Thyroid gland (tissue), 4 donors: ENCODE data around the gene GPC5. TPM values are rescaled to one million over a fixed set of nuclear protein-coding genes. Genes with fewer than 3 reads are reported as not detected.

Experiments used
- DNase-seq, 2 donors: peaks; one replicate each; pipeline ENCODE4 v3.0.0-alpha.2; 2019
- H3K27ac ChIP-seq, 3 donors: fragments of 200-600 bp; sonication (generic); 1 replicate in 2 of 3; 2 replicates in 1 of 3; pipeline ENCODE4 v1.5.1; 2016 to 2019; ENCODE audit warnings: mild to moderate bottlenecking in 1 of 3, moderate library complexity in 1 of 3
- H3K27me3 ChIP-seq: fragments of 200-600 bp; sonication (generic); one replicate; pipeline ENCODE4 v1.5.1; 2019
- H3K36me3 ChIP-seq, 2 donors: fragments of 200-600 bp; sonication (generic); one replicate each; pipeline ENCODE4 v1.5.1; 2016 to 2019
- H3K4me1 ChIP-seq, 2 donors: fragments of 200-600 bp; sonication (generic); one replicate each; pipeline ENCODE4 v1.5.1; 2017 to 2019
- H3K4me3 ChIP-seq, 3 donors: fragments of 200-600 bp; sonication (generic); replicated peaks in 1 of 3; 1 replicate in 2 of 3; 2 replicates in 1 of 3; pipeline ENCODE4 v1.5.1; 2016; ENCODE audit warnings: mild to moderate bottlenecking in 1 of 3
- H3K9me3 ChIP-seq: fragments of 200-600 bp; sonication (generic); one replicate; pipeline ENCODE4 v1.5.1; 2017
- CTCF ChIP-seq, 6 experiments: fragments of 200-600 bp in 3 of 6; fragments of 450-650 bp in 3 of 6; sonication (generic) in 3 of 6; IDR thresholded peaks; one replicate each; pipeline ENCODE4 v1.5.1; 2016 to 2019; ENCODE audit warnings: antibody characterized with exemption in 6 of 6, mild to moderate bottlenecking in 2 of 6, inconsistent platforms in 1 of 6, moderate library complexity in 1 of 6
- POLR2A ChIP-seq, 2 donors: fragments of 450-650 bp; IDR thresholded peaks; one replicate each; pipeline ENCODE4 v1.6.1; 2017; ENCODE audit warnings: antibody characterized with exemption in 2 of 2, mild to moderate bottlenecking in 2 of 2, moderate library complexity in 1 of 2
- WGBS, 2 donors: methylation state at CpG; one replicate each; pipeline ENCODE4 v1.1.5; 2017; 5-methylcytosine and 5-hydroxymethylcytosine counted together
- intact Hi-C: fragments of 100-400 bp; cut with DNase I; formaldehyde crosslinking; loops from one replicate; pipeline ENCODE4 v1.15.1; 2023
- total RNA-seq, 4 donors: library from RNA; depleted of rRNA; stranded (reverse); fragments of >200 nt; gene quantifications; one replicate each; pipeline ENCODE4 v1.2.3, GENCODE V29; 2016

GPC5 gene
- total RNA-seq, 4 donors from 2014 or later, result 0.67 to 2.3 (median 1.3) TPM

DNA sequence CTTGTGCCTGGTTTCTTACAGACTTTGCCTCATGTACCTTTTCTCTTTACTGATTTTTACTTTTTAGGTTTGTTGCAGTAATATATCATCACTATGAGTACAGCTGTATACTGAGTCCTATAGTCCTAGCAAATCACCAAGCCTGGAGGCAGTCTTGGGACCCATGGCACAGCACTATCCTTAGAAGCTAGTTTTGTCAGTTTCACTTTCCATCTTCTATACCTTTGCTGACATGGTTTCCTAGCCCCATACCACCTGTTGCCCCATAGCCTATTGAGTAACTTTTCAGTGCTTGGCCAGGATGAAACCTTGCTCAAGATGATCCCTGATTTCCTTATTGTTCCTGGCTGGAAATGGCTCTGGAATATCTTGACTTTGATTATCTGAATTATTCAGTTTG, 826.4 kb downstream of the GPC5 start:
- intact Hi-C loops, result no loop called here
- Histone ChIP-seq H3K4me3 (no peak overlapping the region), H3K4me1 (peaks cover 0 to 4% of the 10 kb centered on the region in 2 donors), H3K27ac (no peak overlapping the region), H3K36me3 (no peaks in the 10 kb centered on the region), H3K9me3 (no peaks in the 10 kb centered on the region), H3K27me3 (no peaks in the 10 kb centered on the region)
- TF ChIP-seq CTCF (IDR thresholded peaks at IDR 0.05) (no peak), POLR2A (IDR thresholded peaks at IDR 0.05) (no peak)
- no peak for DNase-seq

DNA sequence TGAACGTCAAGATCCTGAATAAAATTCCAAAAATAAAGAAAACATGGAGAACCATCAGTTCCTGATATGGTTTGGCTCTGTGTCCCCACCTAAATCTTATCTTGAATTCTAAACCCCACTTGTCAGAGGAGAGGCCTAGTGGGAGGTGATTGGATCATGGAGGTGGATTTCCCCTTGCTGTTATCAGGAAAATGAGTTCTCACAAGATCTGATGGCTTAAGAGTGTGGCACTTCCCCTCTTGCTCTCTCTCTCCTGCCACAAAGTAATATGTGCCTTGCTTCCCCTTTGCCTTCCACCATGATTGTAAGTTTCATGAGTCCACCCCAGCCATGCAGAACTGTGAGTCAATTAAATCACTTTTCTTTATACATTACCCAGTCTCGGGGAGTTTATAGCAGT, 827.4 kb downstream of the GPC5 start:
- Histone ChIP-seq H3K27ac (no peak overlapping the region), H3K9me3 (no peaks in the 10 kb centered on the region), H3K36me3 (no peaks in the 10 kb centered on the region), H3K4me1 (peaks cover 0 to 4% of the 10 kb centered on the region in 2 donors), H3K4me3 (no peak overlapping the region), H3K27me3 (no peaks in the 10 kb centered on the region)
- no peak for TF ChIP-seq CTCF (IDR thresholded peaks at IDR 0.05)
- no peak for TF ChIP-seq POLR2A (IDR thresholded peaks at IDR 0.05)
- intact Hi-C loops, result no loop called here
- WGBS, 2 donors, result 78 to 85% methylated on average over 2 of the region's 2 CpGs
- DNase-seq, result no peak

- 81 to 85% methylated on average over 5 of the region's 5 CpGs for WGBS, 2 donors
- H3K4me1 ChIP-seq, result no peaks in the 10 kb centered on the region
- H3K9me3 ChIP-seq, result no peaks in the 10 kb centered on the region
- no peaks in the 10 kb centered on the region for H3K27me3 ChIP-seq
- no peaks in the 10 kb centered on the region for H3K36me3 ChIP-seq
- no peak overlapping the region for H3K27ac ChIP-seq
- no peak overlapping the region for H3K4me3 ChIP-seq
- DNase-seq, result no peak
- intact Hi-C loops, result no loop called here
- TF ChIP-seq CTCF (IDR thresholded peaks at IDR 0.05) (no peak), POLR2A (IDR thresholded peaks at IDR 0.05) (no peak)
These were observed 834.5 kb downstream of the GPC5 start for GRCh38 chr13:92232871-92233270.

GRCh38 chr13:92251671-92252210, 853.3 kb downstream of the GPC5 start:
- Histone ChIP-seq H3K27ac (no peak overlapping the region), H3K36me3 (no peaks in the 10 kb centered on the region), H3K4me3 (no peak overlapping the region), H3K9me3 (no peaks in the 10 kb centered on the region), H3K27me3 (no peaks in the 10 kb centered on the region), H3K4me1 (no peaks in the 10 kb centered on the region)
- intact Hi-C loops, result no loop called here
- WGBS, 2 donors, result 49 to 59% methylated on average over 2 of the region's 2 CpGs
- DNase-seq, result no peak
- TF ChIP-seq CTCF (IDR thresholded peaks at IDR 0.05), result no peak
- no peak for TF ChIP-seq POLR2A (IDR thresholded peaks at IDR 0.05)

DNA sequence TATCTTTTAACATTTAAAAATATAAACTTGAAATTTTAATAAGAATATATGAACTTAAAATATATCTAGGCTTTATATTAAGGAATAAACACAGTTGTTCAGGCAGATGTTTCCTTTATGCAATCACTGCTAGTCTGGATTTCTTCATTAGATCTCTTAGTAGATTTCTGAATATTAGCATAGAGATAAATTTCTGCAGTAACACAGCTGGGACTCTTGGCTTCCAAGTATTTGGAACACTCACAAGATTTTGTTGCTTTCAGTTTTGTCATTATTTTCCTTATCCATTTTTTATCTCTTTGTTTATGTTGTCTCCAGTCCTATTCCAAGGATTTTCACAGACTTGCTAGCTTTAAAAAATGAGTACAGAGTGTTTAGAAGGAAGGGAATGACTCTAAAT, 857.1 kb downstream of the GPC5 start:
- Histone ChIP-seq H3K9me3 (no peaks in the 10 kb centered on the region), H3K27me3 (no peaks in the 10 kb centered on the region), H3K36me3 (no peaks in the 10 kb centered on the region), H3K4me3 (no peak overlapping the region), H3K27ac (no peak overlapping the region), H3K4me1 (no peaks in the 10 kb centered on the region)
- intact Hi-C loops, result no loop called here
- no peak for TF ChIP-seq POLR2A (IDR thresholded peaks at IDR 0.05)
- TF ChIP-seq CTCF (IDR thresholded peaks at IDR 0.05), result no peak
- no peak for DNase-seq
